ENCODE measurements around the gene SNAI1.

Gene SNAI1

DNA sequence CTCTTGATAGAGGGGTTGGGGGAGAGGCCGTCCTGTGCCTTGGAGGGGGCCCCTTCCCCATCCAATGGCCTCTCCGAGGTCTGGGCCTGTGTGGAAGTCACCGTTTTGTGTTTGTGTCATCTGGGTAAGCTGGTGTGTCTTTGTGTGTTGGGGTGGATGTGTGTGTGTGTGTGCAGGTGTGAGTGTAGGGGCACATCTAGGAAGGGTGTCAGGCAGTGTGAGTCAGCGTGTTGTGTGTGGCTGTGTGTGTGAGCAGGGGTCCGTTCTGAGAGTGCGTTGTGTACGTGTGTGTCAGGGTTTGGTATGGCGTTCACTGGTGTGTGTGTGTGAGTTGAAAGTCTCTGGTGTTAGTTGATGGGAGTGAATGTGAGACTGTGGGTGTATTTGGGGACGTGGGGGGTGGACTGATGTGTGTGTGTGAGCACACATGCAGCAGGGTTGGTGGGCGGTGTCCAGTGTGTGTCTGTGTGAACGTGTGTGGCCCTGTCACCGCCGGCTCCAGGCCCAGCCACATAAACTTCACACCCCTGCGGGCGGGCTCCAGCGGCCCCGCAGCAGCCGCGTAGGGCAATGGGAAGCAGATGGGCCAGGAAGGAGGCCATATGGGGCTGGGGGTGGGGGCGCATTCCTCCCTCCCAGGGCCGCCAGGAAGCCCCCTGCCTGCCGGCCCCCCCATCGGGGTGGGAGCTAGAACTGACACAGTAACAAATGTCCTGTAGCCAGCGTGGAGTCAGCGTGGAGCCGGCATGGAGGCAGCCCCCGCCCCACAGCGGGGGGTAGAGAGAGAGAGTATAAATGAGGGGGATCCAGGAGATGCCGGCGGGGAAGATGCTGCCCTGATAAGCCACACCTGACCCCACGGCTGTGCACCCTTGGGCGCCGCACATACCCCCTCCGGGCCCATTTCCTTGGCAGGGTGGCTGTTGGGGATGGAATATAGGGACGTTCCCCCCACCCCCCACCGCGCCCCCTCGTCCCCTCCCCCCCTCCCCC, 32.1 kb downstream of the SNAI1 start:
- DNase-seq: no peak

DNA sequence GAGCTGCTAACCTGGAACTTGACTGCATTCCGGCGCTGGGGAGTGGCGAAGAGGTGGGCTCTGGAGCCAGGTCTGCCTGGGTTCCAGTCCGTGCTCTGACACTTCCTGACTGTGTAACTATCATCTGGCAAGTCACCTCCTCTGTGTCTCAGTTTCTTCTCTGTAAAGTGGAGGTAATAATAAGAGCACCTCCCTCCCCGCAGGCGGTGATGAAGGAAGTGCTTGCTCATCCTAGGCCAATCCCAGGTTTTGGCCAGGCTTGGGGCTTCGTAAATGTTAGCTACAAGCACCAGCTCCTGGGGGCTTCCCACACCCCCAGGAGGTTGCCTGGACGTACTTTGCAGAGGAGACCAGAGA, 32.8 kb downstream of the SNAI1 start:
- DNase-seq: no peak

DNA sequence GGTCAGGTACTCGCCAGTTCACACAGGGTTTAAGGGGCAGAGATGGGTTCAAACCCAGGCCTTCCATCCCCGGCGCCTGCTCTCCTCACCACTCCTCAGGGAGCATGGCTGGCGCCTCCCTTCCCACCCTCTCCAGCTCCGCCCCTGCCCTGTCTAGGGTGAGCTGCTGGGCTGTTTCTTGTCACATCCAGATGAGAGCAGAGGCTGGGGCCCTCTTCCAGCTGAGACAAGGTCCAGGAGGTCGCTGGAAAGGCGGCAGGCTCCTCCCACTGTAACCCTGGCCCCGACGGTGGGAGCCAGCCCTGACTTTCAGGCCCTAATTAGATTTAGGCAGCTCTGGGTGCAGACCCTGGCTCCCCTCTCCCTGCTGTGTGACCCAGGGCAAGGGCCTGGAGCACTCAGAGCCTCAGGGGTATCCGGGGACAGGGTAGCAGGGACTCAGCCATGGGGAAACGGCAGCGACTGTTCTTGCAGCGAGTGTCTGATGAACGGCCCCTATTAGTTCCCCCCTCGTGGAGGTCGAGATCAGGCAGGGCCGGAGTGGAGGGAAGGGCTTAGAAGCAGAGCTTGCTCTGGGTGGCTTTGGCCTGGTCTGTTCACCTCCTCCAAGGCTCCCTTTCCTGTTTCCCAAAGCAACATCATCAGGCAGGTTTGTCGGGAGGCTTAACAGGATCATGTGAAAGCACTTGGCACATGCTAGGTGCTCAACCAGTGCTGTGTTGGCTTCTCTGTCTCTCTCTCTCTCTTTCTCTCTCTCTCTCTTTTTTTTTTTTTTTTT, 33.4 kb downstream of the SNAI1 start:
- no peak for DNase-seq

DNA sequence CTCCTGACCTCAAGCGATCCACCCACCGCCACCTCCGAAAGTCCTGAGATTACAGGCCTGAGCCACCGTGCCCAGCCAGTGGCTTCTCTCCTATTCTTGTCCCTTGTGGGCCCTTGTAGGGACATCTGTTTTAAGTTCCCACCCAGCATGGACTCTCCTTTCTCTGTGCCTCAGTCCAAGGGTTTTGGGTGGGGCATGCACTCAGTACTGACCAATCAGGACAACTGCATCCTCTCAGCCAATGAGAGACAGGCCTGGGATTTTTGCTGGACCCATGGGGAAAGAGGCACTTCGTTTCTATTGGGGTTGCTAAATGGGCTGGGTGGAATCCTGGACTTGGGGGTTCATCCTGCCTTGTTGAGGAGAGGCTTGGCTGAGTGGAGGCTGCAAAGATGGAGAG, 34.4 kb downstream of the SNAI1 start:
- DNase-seq: no peak

DNA sequence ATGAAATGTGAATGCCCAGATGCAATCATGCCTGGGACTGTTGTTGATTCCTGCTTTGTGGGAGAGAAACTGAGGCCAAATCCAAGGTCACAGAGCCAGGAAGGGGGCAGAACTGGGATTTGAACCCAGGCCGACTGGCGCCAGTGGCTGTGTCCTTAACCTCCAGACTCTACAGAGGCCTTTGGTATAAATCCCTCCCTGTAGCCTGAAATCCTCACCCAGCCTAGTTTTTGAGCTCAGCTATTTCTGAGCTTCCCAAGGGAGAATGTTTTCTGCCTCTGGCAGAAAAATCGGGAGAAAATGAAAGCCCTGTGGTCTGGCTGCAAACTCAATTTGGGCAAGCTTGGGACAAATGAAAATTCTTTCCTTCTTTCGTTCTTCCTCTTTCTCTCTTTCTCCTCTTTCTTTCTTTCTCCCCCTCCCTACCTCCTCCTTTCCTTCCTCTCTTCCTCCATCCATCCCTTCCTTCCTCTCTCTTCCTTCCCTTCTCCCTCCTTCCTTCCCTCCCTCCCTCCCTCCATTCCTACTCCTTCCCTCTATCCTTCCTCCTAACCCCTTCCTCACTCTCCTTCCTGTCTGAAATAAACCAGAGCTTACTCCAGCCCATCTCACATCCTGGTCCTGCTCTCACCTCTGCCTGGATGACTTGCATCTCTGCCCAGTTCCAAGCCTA, 34.9 kb downstream of the SNAI1 start:
- DNase-seq: no peak

DNA sequence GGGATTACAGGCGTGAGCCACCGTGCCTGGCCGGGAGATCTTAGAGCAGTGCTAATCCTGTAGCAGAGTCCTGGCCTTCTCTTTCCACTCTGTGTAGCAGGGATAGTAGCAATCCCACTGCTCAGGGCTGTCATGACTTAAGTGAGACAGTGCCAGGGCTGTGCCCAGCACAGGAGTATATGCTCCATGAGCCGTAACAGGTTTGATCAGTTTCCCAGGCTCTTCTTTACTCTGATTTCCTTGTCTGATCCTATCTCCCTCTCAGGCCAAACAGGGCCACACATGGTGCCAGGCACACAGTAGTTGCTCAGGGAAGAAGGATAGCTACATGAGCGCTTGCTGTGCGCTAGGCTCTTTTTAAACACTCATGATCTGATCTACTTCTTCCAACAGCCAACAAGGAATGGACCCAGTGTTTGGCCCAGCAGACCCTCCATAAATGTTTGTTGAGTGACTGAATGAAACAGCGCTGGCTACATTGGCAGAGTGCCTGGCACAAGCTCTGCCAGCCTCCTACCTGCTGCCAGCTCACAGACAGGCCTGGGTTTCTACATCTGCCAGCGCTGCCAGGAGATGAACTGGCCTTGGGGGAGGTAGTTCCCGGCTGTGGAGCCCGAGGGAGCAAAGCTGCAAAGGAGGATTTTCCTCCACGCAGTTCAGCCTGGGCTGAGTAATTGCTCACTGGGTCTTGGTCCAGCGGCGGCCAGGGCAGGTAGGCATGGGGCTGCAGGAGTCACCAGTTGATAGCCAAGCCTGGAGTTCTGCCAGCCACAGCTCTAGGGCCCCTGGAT, 36.9 kb downstream of the SNAI1 start:
- DNase-seq: no peak

DNA sequence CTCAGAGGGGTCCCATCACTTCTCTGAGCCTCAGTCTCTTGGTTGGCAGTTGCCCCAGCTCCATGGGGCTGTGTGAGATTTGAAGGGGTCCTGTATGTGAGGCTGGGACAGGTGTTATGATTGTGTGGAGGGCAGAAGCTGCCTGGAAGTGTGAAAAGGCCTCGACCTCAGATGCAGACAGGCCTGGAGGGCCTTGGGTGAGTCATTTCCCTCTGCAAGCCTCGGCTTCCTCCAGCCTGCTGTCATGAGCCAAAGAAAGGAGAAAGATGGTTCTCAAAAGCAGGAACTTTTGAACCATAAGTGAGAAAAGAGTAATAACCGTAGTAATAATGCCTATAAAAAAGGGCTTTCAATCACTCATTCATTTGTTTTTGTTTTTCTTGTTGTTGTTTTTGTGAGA, 37.5 kb downstream of the SNAI1 start:
- no peak for DNase-seq

DNA sequence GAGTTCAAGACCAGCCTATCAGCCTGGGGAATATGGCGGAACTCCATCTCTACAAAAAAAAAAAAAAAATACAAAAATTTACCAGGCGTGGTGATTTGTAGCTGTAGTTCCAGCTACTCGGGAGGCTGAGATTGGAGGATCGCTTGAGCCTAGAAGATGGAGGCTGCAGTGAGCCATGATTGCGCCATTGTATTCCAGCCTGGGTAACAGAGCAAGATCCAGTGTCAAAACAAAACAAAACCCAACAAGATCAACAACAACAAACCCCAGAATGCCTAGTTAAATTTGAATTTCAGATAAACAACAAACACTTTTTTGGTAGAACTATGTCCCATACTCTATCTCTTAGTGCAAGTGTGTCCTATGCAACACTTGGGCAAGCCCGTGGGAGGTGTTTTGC, 39.9 kb downstream of the SNAI1 start:
- DNase-seq: no peak

DNA sequence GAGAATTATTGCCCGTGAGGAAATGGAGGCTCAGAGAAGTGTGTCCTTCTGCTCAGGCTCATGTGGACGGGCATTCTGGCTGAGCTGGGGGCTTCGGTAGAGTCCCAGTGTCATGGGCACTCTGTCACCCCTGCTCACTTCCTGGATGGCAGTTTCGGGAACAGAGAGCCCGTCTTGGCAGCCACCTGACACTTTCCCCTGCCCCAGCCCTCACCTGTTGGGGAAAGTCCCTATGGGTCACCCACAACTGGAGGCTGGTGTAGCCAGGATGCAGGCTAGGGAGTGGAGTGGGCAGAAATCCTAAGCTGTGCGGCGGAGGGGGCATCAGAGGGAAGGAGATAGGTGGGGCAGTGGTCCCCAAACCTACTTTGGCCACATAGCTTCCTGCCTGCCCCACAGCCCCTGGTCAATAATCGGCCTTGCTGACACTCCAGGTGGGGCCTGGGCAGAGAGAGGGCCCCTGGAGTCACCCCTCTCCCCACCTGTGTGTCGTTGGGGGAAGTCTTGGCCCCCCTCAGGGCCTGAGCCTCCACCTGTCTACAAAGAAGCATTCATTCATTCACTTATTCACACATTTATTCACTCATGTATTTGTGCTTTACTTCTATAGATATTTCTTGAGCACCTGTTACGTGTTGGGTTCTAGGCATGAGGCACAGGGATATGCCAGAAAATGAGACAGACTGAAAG, 40.5 kb downstream of the SNAI1 start:
- no peak for DNase-seq

DNA sequence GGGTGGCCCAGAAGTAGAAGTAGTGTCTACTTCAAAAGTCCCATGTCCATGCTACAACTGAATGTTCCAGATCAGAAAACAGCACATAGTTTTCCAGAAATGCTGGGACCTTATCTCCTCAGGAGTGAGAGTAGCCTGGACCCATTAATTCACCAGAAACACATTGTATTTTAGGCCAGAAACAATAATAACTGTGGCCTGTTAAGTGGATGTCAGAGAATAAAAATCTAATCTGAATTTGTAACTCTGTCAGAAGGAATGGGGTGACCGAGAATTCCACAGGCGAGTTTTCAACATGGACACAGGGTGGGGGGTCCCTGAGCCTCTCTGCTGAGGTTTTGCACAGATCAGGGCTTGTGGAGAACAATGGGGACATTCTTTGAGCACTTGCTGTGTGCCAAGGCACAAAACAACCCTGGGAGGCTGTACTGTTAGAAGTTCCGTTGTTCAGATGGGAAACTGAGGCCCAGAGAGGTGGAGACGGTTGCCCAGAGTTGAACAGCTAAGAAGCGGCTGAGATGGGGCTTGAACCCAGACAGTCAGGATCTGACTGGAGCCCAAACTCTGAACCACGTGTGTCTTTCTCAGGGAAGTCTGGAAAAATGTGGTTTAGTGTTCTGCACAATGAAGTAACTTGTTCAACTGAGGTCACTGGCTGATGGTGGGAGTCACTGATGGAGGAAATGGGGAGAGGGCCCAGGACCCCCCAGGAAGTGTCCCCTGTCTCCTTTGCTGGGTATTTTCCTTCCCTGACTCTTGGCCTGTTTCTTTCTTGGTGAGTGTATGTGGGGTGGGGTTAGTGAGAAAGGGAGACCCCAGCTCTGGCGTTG, 44.2 kb downstream of the SNAI1 start:
- DNase-seq: no peak

DNA sequence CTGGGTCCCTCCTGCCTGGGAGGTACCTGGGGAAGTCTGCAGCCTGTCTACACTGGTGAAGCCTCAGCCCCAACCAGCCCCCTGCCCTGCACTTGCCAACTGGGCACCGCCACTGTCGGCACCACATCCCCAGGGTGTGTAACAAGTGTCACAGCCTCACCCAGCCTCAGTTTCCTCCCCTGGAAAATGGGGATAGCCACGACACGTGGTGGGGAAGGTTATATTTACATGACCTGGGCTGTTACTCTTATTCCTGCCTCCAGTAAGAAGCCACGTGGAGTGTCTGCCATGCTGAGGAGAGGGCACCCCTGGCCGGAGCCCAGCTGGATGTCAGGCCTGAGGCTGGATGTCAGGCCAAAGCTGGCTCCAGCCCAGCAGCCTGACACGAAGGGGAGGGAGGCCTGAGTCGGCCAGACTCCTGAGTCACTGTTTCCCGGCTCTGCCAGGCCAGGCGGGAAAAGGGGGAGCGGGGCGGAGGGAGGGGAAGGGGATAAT, 44.9 kb downstream of the SNAI1 start:
- DNase-seq: no peak

DNA sequence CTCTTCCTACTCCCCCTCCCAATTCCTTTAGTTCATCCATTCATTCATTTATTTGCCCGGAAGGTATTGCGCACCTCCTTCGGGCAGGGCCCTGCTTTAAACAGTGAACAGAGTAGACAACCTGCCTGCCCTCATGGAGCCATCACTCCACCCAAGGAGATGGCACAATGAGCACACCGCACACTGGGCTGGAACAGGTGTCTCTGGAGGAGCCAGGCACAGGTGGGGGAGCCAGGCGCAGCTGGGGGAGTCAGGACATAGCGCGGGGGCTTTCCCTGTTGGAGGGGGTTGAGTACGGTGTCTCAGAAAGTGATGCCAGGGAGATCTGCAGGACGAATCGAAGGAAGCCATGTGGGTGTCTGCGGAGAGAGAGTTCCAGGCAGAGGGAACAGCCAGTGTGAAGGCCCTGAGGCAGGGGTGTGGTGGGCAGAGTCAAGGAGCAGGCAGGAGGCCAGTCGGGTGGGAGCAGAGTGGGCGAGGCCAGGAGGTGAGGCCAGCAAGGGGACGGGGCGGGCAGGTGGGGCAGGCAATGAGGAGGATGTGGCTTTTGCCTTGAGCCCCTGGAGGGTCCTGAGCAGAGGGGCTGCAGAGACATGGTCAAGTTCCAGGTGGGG, 46.4 kb downstream of the SNAI1 start:
- DNase-seq: no peak

DNA sequence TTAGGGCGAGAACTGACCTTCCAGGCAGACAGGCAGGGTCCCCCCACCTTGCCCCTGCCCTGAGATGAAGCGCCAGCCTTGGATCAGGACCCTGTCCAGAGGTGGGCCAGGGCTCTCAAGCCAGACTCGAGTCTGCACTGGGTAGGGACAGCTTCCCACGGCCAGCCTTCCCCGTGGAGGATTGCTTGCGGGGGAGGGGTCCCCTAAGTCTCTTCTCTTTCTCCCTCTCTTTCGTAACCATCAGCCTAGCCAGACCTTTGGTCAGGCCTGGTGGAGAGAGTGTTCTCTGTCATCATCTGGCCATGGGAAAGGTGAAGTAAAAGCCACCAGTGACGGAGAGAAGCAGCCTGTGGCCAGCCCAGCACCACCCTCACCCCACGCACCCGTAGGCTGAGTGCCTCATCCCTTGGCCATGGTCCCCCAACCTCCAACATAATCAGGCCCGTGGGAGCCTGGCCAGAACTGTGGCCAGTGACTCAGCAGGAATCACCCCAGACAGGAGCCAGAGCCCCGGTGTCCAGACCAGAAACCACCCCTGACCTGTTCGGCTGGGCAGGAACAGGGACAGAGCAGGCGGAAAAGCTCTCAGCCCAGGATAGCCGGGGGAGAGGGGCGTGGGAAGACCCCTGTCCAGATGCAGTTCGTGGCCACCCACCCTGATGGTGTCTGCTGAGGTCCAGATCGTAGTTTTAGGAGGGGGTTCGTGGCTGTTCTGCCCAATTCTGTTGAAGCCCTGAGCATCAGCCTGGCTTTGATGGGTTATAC, 47.1 kb downstream of the SNAI1 start:
- DNase-seq: no peak

DNA sequence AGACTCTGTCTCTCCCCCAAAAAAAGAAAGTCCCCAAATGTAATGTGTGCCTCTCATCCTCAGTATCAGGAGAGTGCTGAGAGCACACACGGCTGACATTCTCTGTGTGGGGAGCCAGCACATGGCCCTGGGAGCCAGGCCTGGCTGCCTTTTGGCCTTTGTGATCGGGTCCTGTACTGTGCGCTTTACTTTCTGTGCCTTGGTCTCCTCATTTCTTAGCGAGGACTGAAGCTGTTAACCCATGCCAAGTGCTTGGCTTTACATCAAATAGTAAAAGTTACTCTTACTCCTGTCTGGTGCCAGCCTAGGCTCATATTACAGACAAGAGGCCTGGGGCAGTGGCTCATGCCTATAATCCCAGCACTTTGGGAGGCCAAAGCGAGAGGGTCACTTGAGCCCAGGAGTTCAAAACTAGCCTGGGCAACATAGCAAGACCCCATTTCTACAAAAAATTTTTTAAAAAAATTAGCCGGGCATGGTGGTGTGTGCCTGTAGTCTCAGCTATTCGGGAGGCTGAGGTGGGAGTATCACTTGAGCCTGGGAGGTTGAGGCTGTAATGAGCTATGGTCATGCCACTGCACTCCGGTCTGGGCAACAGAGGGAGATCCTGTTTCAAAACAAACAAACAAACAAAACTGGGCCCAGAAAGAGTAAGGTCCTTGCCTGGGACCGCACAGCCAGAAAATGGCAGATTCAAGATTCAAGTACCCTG, 50.3 kb downstream of the SNAI1 start:
- no peak for DNase-seq

DNA sequence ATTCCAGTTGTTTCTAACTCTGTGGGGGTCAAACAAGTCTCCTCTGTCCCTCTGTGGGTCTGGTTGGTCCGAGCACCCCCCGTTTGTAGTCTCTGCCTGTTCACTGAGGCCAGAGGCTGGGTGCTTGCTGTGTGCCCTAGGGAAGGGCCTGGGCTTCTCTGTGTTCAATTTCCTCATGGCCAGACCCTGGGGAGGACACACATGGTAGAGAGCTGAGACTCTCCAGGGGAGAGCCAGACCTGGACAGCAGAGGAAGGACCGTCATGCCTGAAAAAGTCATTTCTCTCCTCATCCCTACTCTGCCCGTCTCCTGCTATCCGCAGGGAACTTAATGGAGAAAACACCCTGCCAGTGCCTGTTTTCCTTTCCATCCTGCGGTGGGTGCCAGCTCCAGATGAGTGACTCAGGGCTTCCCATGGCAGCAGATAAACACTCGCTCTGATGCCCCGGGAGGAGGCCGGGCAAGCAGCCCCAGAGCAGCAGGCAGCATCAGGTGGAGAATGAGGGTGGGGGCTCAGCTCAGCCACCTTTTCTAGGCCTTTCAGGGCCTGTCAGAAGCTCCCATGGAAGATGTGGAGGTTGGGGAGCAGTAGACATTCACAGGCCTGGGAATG, 51.9 kb downstream of the SNAI1 start:
- DNase-seq: no peak

DNA sequence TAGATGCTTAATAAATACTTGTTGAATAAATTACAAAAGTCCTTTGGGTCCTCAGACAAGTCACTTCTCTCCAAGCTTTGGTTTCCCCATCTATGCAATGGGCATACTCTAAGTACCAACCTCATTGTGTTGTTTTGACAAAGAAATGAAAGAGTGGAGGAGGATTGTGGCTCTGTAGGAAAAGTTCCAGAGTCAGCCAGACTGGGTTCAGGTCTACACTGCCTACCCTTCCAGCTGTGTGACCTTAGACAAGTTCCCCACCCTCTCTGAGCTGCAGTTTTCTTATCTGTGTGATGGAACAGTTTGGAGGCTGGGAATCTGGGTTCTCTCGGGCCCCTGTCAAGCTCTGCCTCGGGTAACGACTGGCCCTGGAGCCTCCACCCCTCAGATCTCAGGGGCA, 53.9 kb downstream of the SNAI1 start:
- DNase-seq: no peak

DNA sequence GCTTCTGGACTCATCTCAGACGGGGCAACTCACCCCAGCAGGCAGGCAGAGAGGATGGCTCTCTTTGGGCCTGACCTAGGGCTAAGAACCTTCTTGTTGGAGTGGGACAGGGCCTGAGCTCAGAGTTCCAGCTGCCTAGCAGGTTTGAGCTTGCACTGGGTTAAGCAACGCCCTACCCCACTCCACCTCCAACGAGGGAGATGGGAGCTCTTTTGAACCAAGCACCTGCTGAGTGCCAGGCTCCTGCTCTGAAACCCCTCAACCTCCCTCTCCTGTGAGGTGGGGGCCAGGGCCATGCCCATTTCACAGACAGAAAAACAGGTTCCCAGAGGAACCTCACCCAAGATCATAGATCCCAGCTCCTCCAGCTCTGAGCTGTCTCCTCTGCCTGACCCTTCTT, 54.3 kb downstream of the SNAI1 start:
- DNase-seq: no peak

DNA sequence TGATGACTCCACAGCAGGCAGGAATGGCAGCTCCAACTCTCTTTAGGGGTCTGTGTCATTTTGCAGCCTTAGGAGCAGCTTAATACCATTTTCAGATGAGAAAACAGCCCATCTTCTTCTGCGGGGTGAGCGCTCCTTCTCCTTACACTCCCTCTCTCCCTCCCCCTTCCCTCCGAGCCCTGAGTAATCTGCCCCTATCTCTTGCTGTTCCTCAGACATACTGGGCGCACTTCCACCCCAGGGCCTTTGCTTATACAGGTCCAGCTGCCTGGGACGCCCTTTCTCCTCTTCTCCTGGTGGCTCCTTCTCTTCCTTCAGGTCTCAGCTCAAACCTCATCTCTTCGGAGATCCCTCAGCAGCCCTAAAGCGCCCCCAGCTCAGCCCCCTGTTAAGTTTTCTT, 54.8 kb downstream of the SNAI1 start:
- no peak for DNase-seq

DNA sequence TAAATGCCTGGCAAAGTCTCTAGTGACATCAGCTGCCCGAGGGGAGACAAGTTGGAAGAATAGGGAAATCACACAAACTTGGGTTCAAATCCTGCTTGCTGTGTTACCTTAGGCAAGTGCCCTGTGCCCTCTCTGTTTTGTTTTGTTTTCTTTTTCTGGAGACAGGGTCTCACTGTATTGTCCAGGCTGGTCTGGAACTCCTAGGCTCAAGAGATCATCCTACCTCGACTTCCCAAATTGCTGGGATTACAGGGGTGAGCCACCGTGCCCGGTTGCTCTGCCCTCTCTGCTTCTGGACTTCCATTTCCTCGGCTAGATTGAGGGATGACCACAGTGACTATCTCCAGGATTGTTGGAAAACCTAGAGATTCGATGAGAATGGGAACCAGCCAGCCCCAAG, 55.4 kb downstream of the SNAI1 start:
- no peak for DNase-seq
